ENCODE results near the gene MPHOSPH6.
A peak's percentile ranks its signal among the peaks of the same experiment; 100 is the strongest.

The MPHOSPH6 gene

GRCh38 chr16:82192665-82193064, 22.6 kb upstream of the MPHOSPH6 start:
- Histone ChIP-seq H3K4me3 (ENCODE audit: low read depth, low read length) (peak overlapping the region; percentile 56; the same call in 1 of the 2 replicates), H3K27me3 (ENCODE audit: insufficient read depth, low read length) (no peaks in the 10 kb centered on the region), H3K4me1 (ENCODE audit: control insufficient read depth, insufficient read depth, low read length, unreplicated experiment) (peaks cover 27% of the 10 kb centered on the region), H2AFZ (ENCODE audit: low read length, unreplicated experiment) (peak overlapping the region; percentile 88), H3K36me3 (ENCODE audit: insufficient read depth, low read length) (no peaks in the 10 kb centered on the region), H3K79me2 (ENCODE audit: control insufficient read depth, insufficient read depth, low read length, unreplicated experiment) (no peaks in the 10 kb centered on the region), H3K27ac (ENCODE audit: low read depth, low read length) (peak overlapping the region; percentile 90)

GRCh38 chr16:82190386-82190785, 20.4 kb upstream of the MPHOSPH6 start:
- H3K27ac ChIP-seq (ENCODE audit: low read depth, low read length), result no peak overlapping the region
- H3K4me1 ChIP-seq (ENCODE audit: control insufficient read depth, insufficient read depth, low read length, unreplicated experiment), result peaks cover 15% of the 10 kb centered on the region

GRCh38 chr16:82187829-82188228, 17.8 kb upstream of the MPHOSPH6 start:
- no peak overlapping the region for H2AFZ ChIP-seq (ENCODE audit: low read length, unreplicated experiment)

More at GRCh38 chr16:82190386-82190785, 20.4 kb upstream of the MPHOSPH6 start:
- H3K36me3 ChIP-seq (ENCODE audit: insufficient read depth, low read length), result no peaks in the 10 kb centered on the region
- no peaks in the 10 kb centered on the region for H3K27me3 ChIP-seq (ENCODE audit: insufficient read depth, low read length)
- H2AFZ ChIP-seq (ENCODE audit: low read length, unreplicated experiment), result no peak overlapping the region
- H3K4me3 ChIP-seq (ENCODE audit: low read depth, low read length), result no peak overlapping the region
- no peaks in the 10 kb centered on the region for H3K79me2 ChIP-seq (ENCODE audit: control insufficient read depth, insufficient read depth, low read length, unreplicated experiment)

GRCh38 chr16:82185012-82185411, 15.0 kb upstream of the MPHOSPH6 start:
- Histone ChIP-seq H3K4me3 (ENCODE audit: low read depth, low read length) (no peak overlapping the region), H3K27ac (ENCODE audit: low read depth, low read length) (no peak overlapping the region), H3K27me3 (ENCODE audit: insufficient read depth, low read length) (no peaks in the 10 kb centered on the region), H2AFZ (ENCODE audit: low read length, unreplicated experiment) (no peak overlapping the region), H3K79me2 (ENCODE audit: control insufficient read depth, insufficient read depth, low read length, unreplicated experiment) (no peaks in the 10 kb centered on the region), H3K4me1 (ENCODE audit: control insufficient read depth, insufficient read depth, low read length, unreplicated experiment) (peaks cover 9% of the 10 kb centered on the region), H3K36me3 (ENCODE audit: insufficient read depth, low read length) (no peaks in the 10 kb centered on the region)

More at GRCh38 chr16:82187829-82188228, 17.8 kb upstream of the MPHOSPH6 start:
- no peak overlapping the region for H3K4me3 ChIP-seq (ENCODE audit: low read depth, low read length)
- no peaks in the 10 kb centered on the region for H3K36me3 ChIP-seq (ENCODE audit: insufficient read depth, low read length)
- H3K27me3 ChIP-seq (ENCODE audit: insufficient read depth, low read length), result no peaks in the 10 kb centered on the region
- H3K79me2 ChIP-seq (ENCODE audit: control insufficient read depth, insufficient read depth, low read length, unreplicated experiment), result no peaks in the 10 kb centered on the region
- H3K4me1 ChIP-seq (ENCODE audit: control insufficient read depth, insufficient read depth, low read length, unreplicated experiment), result peaks cover 10% of the 10 kb centered on the region
- no peak overlapping the region for H3K27ac ChIP-seq (ENCODE audit: low read depth, low read length)

GRCh38 chr16:82184213-82184612, 14.2 kb upstream of the MPHOSPH6 start:
- H3K4me1 ChIP-seq (ENCODE audit: control insufficient read depth, insufficient read depth, low read length, unreplicated experiment), result peaks cover 9% of the 10 kb centered on the region
- H3K4me3 ChIP-seq (ENCODE audit: low read depth, low read length), result no peak overlapping the region
- H3K27ac ChIP-seq (ENCODE audit: low read depth, low read length), result no peak overlapping the region
- no peaks in the 10 kb centered on the region for H3K79me2 ChIP-seq (ENCODE audit: control insufficient read depth, insufficient read depth, low read length, unreplicated experiment)
- peaks cover 3% of the 10 kb centered on the region; the same call in 1 of the 2 replicates for H3K27me3 ChIP-seq (ENCODE audit: insufficient read depth, low read length)
- H2AFZ ChIP-seq (ENCODE audit: low read length, unreplicated experiment), result no peak overlapping the region
- no peaks in the 10 kb centered on the region for H3K36me3 ChIP-seq (ENCODE audit: insufficient read depth, low read length)

GRCh38 chr16:82183004-82183397, 13.0 kb upstream of the MPHOSPH6 start:
- Histone ChIP-seq H3K27me3 (ENCODE audit: insufficient read depth, low read length) (peaks cover 5% of the 10 kb centered on the region; the same call in 1 of the 2 replicates), H3K4me1 (ENCODE audit: control insufficient read depth, insufficient read depth, low read length, unreplicated experiment) (peaks cover 9% of the 10 kb centered on the region), H3K79me2 (ENCODE audit: control insufficient read depth, insufficient read depth, low read length, unreplicated experiment) (no peaks in the 10 kb centered on the region), H2AFZ (ENCODE audit: low read length, unreplicated experiment) (no peak overlapping the region), H3K27ac (ENCODE audit: low read depth, low read length) (peak overlapping the region; percentile 23; the same call in 1 of the 2 replicates), H3K36me3 (ENCODE audit: insufficient read depth, low read length) (no peaks in the 10 kb centered on the region), H3K4me3 (ENCODE audit: low read depth, low read length) (no peak overlapping the region)

GRCh38 chr16:82182266-82183003, 12.4 kb upstream of the MPHOSPH6 start:
- Histone ChIP-seq H2AFZ (ENCODE audit: low read length, unreplicated experiment) (no peak overlapping the region), H3K36me3 (ENCODE audit: insufficient read depth, low read length) (no peaks in the 10 kb centered on the region), H3K4me1 (ENCODE audit: control insufficient read depth, insufficient read depth, low read length, unreplicated experiment) (peaks cover 9% of the 10 kb centered on the region), H3K4me3 (ENCODE audit: low read depth, low read length) (no peak overlapping the region), H3K79me2 (ENCODE audit: control insufficient read depth, insufficient read depth, low read length, unreplicated experiment) (no peaks in the 10 kb centered on the region), H3K27me3 (ENCODE audit: insufficient read depth, low read length) (peaks cover 5% of the 10 kb centered on the region; the same call in 1 of the 2 replicates), H3K27ac (ENCODE audit: low read depth, low read length) (peak overlapping the region; percentile 23; the same call in 1 of the 2 replicates)

- H3K27ac ChIP-seq (ENCODE audit: low read depth, low read length), result no peak overlapping the region
- peaks cover 9% of the 10 kb centered on the region for H3K4me1 ChIP-seq (ENCODE audit: control insufficient read depth, insufficient read depth, low read length, unreplicated experiment)
- H3K27me3 ChIP-seq (ENCODE audit: insufficient read depth, low read length), result peaks cover 5% of the 10 kb centered on the region; the same call in 1 of the 2 replicates
- H3K79me2 ChIP-seq (ENCODE audit: control insufficient read depth, insufficient read depth, low read length, unreplicated experiment), result no peaks in the 10 kb centered on the region
- no peaks in the 10 kb centered on the region for H3K36me3 ChIP-seq (ENCODE audit: insufficient read depth, low read length)
- no peak overlapping the region for H3K4me3 ChIP-seq (ENCODE audit: low read depth, low read length)
- H2AFZ ChIP-seq (ENCODE audit: low read length, unreplicated experiment), result no peak overlapping the region
These were observed 11.6 kb upstream of the MPHOSPH6 start for GRCh38 chr16:82181461-82182185.

- Histone ChIP-seq H3K79me2 (ENCODE audit: control insufficient read depth, insufficient read depth, low read length, unreplicated experiment) (no peaks in the 10 kb centered on the region), H3K27me3 (ENCODE audit: insufficient read depth, low read length) (peaks cover 13% of the 10 kb centered on the region; the same call in 1 of the 2 replicates), H3K4me1 (ENCODE audit: control insufficient read depth, insufficient read depth, low read length, unreplicated experiment) (peaks cover 9% of the 10 kb centered on the region), H3K27ac (ENCODE audit: low read depth, low read length) (no peak overlapping the region), H3K4me3 (ENCODE audit: low read depth, low read length) (no peak overlapping the region), H2AFZ (ENCODE audit: low read length, unreplicated experiment) (no peak overlapping the region), H3K36me3 (ENCODE audit: insufficient read depth, low read length) (no peaks in the 10 kb centered on the region)
These were observed 8.3 kb upstream of the MPHOSPH6 start for GRCh38 chr16:82178352-82178751.

GRCh38 chr16:82177555-82177954, 7.5 kb upstream of the MPHOSPH6 start:
- no peak overlapping the region for H2AFZ ChIP-seq (ENCODE audit: low read length, unreplicated experiment)
- no peak overlapping the region for H3K4me3 ChIP-seq (ENCODE audit: low read depth, low read length)
- no peak overlapping the region for H3K27ac ChIP-seq (ENCODE audit: low read depth, low read length)
- no peaks in the 10 kb centered on the region for H3K36me3 ChIP-seq (ENCODE audit: insufficient read depth, low read length)
- H3K79me2 ChIP-seq (ENCODE audit: control insufficient read depth, insufficient read depth, low read length, unreplicated experiment), result no peaks in the 10 kb centered on the region
- peaks cover 13% of the 10 kb centered on the region; the same call in 1 of the 2 replicates for H3K27me3 ChIP-seq (ENCODE audit: insufficient read depth, low read length)
- H3K4me1 ChIP-seq (ENCODE audit: control insufficient read depth, insufficient read depth, low read length, unreplicated experiment), result peaks cover 4% of the 10 kb centered on the region

All from ACC112 (cell line).